Measurements from ENCODE around the gene FAT1.

FAT1 gene

GRCh38 chr4:186723292-186724057, at the start of gene FAT1:
Gene FAT1 (minus strand): TSS chr4:186723856. CDS start chr4:186709827, 14,029 bp downstream.
- DNase-seq (ENCODE audit: low read depth in 2 of 2) = peak; percentile 84 to 91
- TF ChIP-seq CTCF (IDR thresholded peaks at IDR 0.05; ENCODE audit: low read depth, low read length) = no peak
- peak within 1 kb of the TSS; percentile 82 to 92 for H3K4me3 ChIP-seq (replicated peaks in 1 of 2; ENCODE audit: low read depth in 2 of 2, low read length in 2 of 2)

GRCh38 chr4:186772936-186773487, 49.4 kb upstream of the FAT1 start:
- DNase-seq (ENCODE audit: low read depth in 2 of 2) = peak in 1 of 2 donors; percentile 50
- TF ChIP-seq CTCF (IDR thresholded peaks at IDR 0.05; ENCODE audit: low read depth, low read length) = no peak
- no peak overlapping the region for H3K4me3 ChIP-seq (replicated peaks in 1 of 2; ENCODE audit: low read depth in 2 of 2, low read length in 2 of 2)

GRCh38 chr4:186771624-186772023, 48.0 kb upstream of the FAT1 start:
- no peak overlapping the region for H3K4me3 ChIP-seq (replicated peaks in 1 of 2; ENCODE audit: low read depth in 2 of 2, low read length in 2 of 2)
- DNase-seq (ENCODE audit: low read depth in 2 of 2) = no peak
- TF ChIP-seq CTCF (IDR thresholded peaks at IDR 0.05; ENCODE audit: low read depth, low read length) = no peak

GRCh38 chr4:186770481-186771175, 47.0 kb upstream of the FAT1 start:
- peak; percentile 25 to 79 for DNase-seq (ENCODE audit: low read depth in 2 of 2)
- no peak for TF ChIP-seq CTCF (IDR thresholded peaks at IDR 0.05; ENCODE audit: low read depth, low read length)
- H3K4me3 ChIP-seq (replicated peaks in 1 of 2; ENCODE audit: low read depth in 2 of 2, low read length in 2 of 2) = no peak overlapping the region

- no peak for TF ChIP-seq CTCF (IDR thresholded peaks at IDR 0.05; ENCODE audit: low read depth, low read length)
- no peak for DNase-seq (ENCODE audit: low read depth in 2 of 2)
- H3K4me3 ChIP-seq (replicated peaks in 1 of 2; ENCODE audit: low read depth in 2 of 2, low read length in 2 of 2) = no peak overlapping the region
Measured at GRCh38 chr4:186767794-186768193, 44.1 kb upstream of the FAT1 start.

- no peak overlapping the region for H3K4me3 ChIP-seq (replicated peaks in 1 of 2; ENCODE audit: low read depth in 2 of 2, low read length in 2 of 2)
- no peak for TF ChIP-seq CTCF (IDR thresholded peaks at IDR 0.05; ENCODE audit: low read depth, low read length)
- DNase-seq (ENCODE audit: low read depth in 2 of 2) = peak in 1 of 2 donors; percentile 20
Measured at GRCh38 chr4:186765673-186766546, 42.3 kb upstream of the FAT1 start.
